HEK293T (cell line): ENCODE data around the gene POLQ.

Experiments
- CTCF ChIA-PET: fragments of 350-600 bp; formaldehyde crosslinking; extraction: SDS; loops from one replicate; lab custom pipeline; 2021; ENCODE audit warnings: antibody characterized with exemption, inconsistent platforms; lab: Yijun Ruan, JAX
- POLR2A ChIA-PET: fragments of 350-600 bp; formaldehyde crosslinking; extraction: SDS; loops from one replicate; lab custom pipeline; 2020; ENCODE audit warnings: antibody characterized with exemption, inconsistent platforms; lab: Yijun Ruan, JAX
- DNase-seq: peaks from one replicate; pipeline ENCODE4 v3.0.0; 2012; ENCODE audit warnings: mixed read lengths; ENCODE audit errors: extremely low spot score
- ARNT ChIP-seq: fragments of 450-650 bp; IDR thresholded peaks from 2 replicates; pipeline ENCODE4 v1.6.1; 2017; ENCODE audit warnings: mild to moderate bottlenecking
- BHLHE40 ChIP-seq: fragments of 450-650 bp; IDR thresholded peaks from 2 replicates; pipeline ENCODE4 v1.6.1; 2016; ENCODE audit warnings: mild to moderate bottlenecking, moderate library complexity, borderline replicate concordance
- CTBP1 ChIP-seq: fragments of 450-650 bp; IDR thresholded peaks from 2 replicates; pipeline ENCODE4 v1.6.1; 2016; ENCODE audit warnings: borderline replicate concordance
- ELF4 ChIP-seq: fragments of 450-650 bp; IDR thresholded peaks from 2 replicates; pipeline ENCODE4 v1.6.1; 2017; ENCODE audit warnings: antibody characterized with exemption
- FOXA1 ChIP-seq: fragments of 450-650 bp; IDR thresholded peaks from 2 replicates; pipeline ENCODE4 v1.6.1; 2016; ENCODE audit warnings: mild to moderate bottlenecking
- FOXK2 ChIP-seq: fragments of 450-650 bp; IDR thresholded peaks from 2 replicates; pipeline ENCODE4 v1.6.1; 2016; ENCODE audit warnings: mild to moderate bottlenecking
- FOXM1 ChIP-seq: fragments of 450-650 bp; IDR thresholded peaks from 2 replicates; pipeline ENCODE4 v1.6.1; 2017; ENCODE audit warnings: mild to moderate bottlenecking, borderline replicate concordance
- HDGF ChIP-seq: fragments of 450-650 bp; IDR thresholded peaks from 2 replicates; pipeline ENCODE4 v1.6.1; 2017; ENCODE audit warnings: antibody characterized with exemption, borderline replicate concordance
- L3MBTL2 ChIP-seq: fragments of 450-650 bp; conservative IDR thresholded peaks from 2 replicates; pipeline ENCODE4 v1.6.1; 2016; ENCODE audit warnings: mild to moderate bottlenecking
- LEF1 ChIP-seq: fragments of 450-650 bp; IDR thresholded peaks from 2 replicates; pipeline ENCODE4 v1.6.1; 2017; ENCODE audit warnings: mild to moderate bottlenecking, borderline replicate concordance
- NFRKB ChIP-seq: fragments of 450-650 bp; IDR thresholded peaks from 2 replicates; pipeline ENCODE4 v1.6.1; 2016; ENCODE audit warnings: mild to moderate bottlenecking, moderate library complexity
- SP1 ChIP-seq: fragments of 450-650 bp; IDR thresholded peaks from 2 replicates; pipeline ENCODE4 v1.6.1; 2017
- SUZ12 ChIP-seq: fragments of 450-650 bp; IDR thresholded peaks from 2 replicates; pipeline ENCODE4 v1.6.1; 2016; ENCODE audit warnings: mild to moderate bottlenecking
- TARDBP ChIP-seq: fragments of 450-650 bp; IDR thresholded peaks from 2 replicates; pipeline ENCODE4 v1.6.1; 2016
- ZNF384 ChIP-seq: fragments of 450-650 bp; IDR thresholded peaks from 2 replicates; pipeline ENCODE4 v1.6.1; 2016
- TF ChIP-seq, protein P1 (sequence below): fragments of 450-650 bp; IDR thresholded peaks from 2 replicates; pipeline ENCODE4 v1.6.1; 2016

Gene POLQ

DNA sequence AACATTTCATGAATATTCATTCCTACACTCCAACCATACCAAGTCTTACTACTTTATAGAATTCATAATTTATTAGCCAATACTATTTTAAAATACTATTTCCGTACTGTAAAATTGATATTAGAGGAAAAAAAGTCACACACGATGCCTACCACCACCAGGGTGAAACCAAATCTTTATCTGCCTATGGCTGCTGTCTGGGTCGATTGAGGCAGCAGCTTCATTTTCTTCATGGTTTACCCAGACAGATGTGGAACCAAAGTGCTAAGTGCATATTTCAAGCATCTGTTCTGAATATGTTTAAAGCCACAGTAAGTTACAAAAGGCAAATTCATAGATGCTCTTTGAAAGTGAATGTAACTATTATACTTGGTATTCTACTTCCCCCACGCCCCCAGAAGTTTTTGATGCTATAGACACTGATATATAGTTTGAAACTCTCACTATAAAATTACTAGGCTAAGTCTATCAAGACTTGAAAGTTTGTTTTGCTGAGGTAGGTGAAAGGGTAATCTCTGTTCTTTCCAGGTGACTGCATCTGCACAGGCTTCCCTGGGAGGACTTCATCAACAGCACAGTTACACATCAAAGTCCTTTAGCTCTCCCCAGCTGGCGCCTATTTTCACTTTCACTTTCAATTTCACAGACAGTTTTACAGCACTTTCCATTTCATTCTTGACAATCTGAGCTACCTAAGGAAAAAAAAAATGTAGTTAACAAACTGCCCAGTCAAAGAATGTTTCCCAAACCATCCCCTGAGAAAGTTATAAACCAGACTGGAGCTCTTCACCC is 113.9 kb downstream of the POLQ start:
- TF ChIP-seq CTBP1 (no peak), TARDBP (no peak), SP1 (no peak), NFRKB (no peak), FOXM1 (no peak), BHLHE40 (no peak), FOXA1 (no peak)
- TF ChIP-seq, protein P1, sequence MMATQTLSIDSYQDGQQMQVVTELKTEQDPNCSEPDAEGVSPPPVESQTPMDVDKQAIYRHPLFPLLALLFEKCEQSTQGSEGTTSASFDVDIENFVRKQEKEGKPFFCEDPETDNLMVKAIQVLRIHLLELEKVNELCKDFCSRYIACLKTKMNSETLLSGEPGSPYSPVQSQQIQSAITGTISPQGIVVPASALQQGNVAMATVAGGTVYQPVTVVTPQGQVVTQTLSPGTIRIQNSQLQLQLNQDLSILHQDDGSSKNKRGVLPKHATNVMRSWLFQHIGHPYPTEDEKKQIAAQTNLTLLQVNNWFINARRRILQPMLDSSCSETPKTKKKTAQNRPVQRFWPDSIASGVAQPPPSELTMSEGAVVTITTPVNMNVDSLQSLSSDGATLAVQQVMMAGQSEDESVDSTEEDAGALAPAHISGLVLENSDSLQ: no peak
- DNase-seq: no peak
- ChIA-PET CTCF (no interaction called here), POLR2A (no interaction called here)

DNA sequence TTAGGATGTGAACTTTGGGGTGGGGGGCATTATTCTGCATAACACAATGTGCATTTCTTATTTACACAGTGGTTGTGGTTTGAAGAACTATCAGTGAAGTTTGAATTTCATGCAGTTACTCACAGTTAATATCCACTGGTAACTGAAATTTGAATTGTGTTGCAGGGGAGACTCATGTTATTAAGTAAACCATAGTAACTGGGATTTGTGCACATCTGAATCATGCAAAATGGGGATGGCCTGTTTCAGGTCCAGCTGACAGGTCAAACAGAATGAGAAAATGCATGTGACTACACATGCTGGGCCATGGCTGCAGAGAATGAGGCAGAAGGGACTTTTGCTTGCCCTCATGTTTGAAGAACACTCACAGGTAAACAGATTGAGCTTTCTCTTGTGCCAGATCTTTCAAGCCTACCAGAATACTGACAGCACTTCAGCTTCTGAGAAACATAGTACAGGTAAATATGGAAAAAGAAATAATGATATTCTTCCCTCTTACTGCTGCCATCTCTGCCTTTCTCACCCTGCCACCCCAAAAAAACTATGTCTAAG is 115.0 kb downstream of the POLQ start:
- TF ChIP-seq CTBP1: no peak
- no peak for TF ChIP-seq NFRKB
- no peak for TF ChIP-seq ELF4
- no peak for TF ChIP-seq L3MBTL2
- no peak for TF ChIP-seq ARNT
- no peak for TF ChIP-seq TARDBP
- TF ChIP-seq, protein P1: no peak
- no peak for TF ChIP-seq BHLHE40
- TF ChIP-seq SP1: no peak
- no peak for TF ChIP-seq FOXK2
- TF ChIP-seq HDGF: no peak
- no peak for TF ChIP-seq FOXA1
- no peak for TF ChIP-seq FOXM1
- TF ChIP-seq SUZ12: no peak
- no peak for TF ChIP-seq LEF1
- TF ChIP-seq ZNF384: no peak
- POLR2A ChIA-PET: no interaction called here
- CTCF ChIA-PET: no interaction called here

DNA sequence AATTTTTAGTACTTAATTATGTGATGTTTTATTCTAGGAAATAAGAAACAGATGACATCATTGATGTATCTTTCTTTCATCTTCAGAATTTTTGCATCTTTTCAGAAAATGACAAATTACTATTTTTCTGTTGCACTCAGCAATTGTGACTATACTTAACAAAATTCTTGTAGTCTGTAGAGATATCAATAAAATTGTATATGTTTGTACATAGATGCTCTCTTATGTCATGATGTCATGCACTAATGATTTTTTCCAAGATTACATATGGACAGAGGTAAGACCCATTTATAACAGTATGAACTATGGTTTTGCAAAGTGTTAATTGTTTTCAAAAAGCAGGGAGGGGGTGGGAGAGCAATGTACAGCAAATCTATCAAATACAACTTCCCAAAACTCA is 121.2 kb downstream of the POLQ start:
- TF ChIP-seq ZNF384: no peak
- TF ChIP-seq SP1: no peak
- no peak for TF ChIP-seq LEF1
- no peak for TF ChIP-seq CTBP1
- TF ChIP-seq ARNT: no peak
- no peak for TF ChIP-seq NFRKB
- TF ChIP-seq TARDBP: no peak
- no peak for TF ChIP-seq SUZ12
- no peak for TF ChIP-seq FOXK2
- TF ChIP-seq FOXM1: no peak
- TF ChIP-seq ELF4: no peak
- TF ChIP-seq BHLHE40: no peak
- TF ChIP-seq L3MBTL2: no peak
- no peak for TF ChIP-seq FOXA1
- no peak for TF ChIP-seq HDGF
- CTCF ChIA-PET: no interaction called here
- no peak for DNase-seq
- POLR2A ChIA-PET: no interaction called here

More for the DNA sequence above, 115.0 kb downstream of the POLQ start:
- DNase-seq: no peak

DNA sequence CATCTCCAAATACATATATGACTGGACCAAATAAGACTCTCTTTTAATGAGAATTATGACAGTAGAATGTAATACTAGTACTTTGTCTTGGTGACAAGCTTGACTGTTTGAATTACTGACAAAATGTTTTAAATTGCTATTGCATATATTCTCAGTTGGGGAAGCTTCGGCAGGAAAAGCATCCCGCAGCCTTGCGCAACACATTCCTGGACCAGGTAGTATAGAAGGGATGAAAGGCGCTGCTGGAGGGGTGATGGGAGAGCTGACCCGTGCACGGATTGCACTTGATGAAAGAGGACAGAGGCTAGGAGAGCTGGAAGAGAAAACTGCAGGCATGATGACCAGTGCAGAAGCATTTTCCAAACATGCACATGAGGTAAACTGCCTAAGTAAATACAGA is 127.6 kb downstream of the POLQ start:
- TF ChIP-seq NFRKB: no peak
- TF ChIP-seq ZNF384: no peak
- no peak for TF ChIP-seq FOXM1
- TF ChIP-seq L3MBTL2: no peak
- TF ChIP-seq FOXK2: no peak
- TF ChIP-seq SP1: no peak
- no peak for DNase-seq
- CTCF ChIA-PET: no interaction called here
- POLR2A ChIA-PET: no interaction called here

DNA sequence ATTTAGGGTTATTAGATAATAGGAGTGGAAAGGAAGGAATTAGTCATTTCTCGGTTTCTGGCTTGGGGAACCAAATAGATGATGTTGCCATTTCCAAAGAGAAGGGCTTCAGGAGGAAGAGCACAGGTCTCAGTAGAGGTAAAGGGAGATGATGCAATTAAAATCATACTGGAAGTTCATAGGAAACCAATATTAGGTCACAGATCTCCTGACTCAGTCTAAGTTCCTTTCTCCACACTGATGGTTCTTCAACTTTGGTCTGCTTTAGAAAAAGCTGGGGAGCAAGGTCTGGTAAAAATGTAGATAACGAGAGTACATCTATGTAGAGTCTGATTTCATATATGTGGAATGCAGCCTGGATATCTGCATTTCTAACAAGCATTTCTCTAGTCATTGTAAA is 130.9 kb downstream of the POLQ start:
- ChIA-PET CTCF (no interaction called here), POLR2A (no interaction called here)
- DNase-seq: no peak
- no peak for TF ChIP-seq BHLHE40

DNA sequence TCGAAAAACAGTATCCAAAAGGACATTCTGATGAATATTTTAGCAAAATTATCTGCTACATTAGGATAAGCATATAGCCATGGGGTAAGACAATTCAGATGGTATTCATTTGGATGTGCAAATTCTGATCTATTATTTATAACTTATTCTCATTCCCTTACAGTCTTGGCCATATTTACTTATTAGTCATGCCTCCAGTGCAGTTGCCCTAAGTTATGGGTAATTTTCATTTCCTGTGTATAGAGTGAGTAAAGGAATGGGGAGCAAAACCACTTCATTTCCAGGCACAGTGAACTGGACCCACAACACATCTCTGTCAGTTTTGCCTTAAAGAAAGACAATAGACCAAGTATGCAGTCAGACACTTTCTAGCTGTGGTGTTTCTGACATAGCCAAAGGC is 134.3 kb downstream of the POLQ start:
- ChIA-PET CTCF (no interaction called here), POLR2A (no interaction called here)
- TF ChIP-seq L3MBTL2: no peak
- TF ChIP-seq ELF4: no peak
- no peak for TF ChIP-seq FOXM1
- no peak for TF ChIP-seq FOXA1
- no peak for TF ChIP-seq TARDBP
- no peak for TF ChIP-seq HDGF
- TF ChIP-seq, protein P1: no peak
- TF ChIP-seq SP1: no peak
- TF ChIP-seq ZNF384: no peak
- TF ChIP-seq LEF1: no peak
- TF ChIP-seq NFRKB: no peak
- no peak for TF ChIP-seq FOXK2
- no peak for TF ChIP-seq BHLHE40
- TF ChIP-seq SUZ12: no peak
- DNase-seq: no peak
